Dedifferentiated amniotic fluid mesenchymal stem cell (primary cell): Measurements from ENCODE around the gene AADACL4.
"Not testable (repeated sequence)": the region's sequence is repeated elsewhere in the genome, so short reads cannot be mapped to it uniquely, and the experiment has no call there.

Experiments
- DNase-seq: peaks from one replicate; pipeline ENCODE4 v3.0.0-alpha.2; 2016; ENCODE audit errors: extremely low spot score

AADACL4 gene

DNA sequence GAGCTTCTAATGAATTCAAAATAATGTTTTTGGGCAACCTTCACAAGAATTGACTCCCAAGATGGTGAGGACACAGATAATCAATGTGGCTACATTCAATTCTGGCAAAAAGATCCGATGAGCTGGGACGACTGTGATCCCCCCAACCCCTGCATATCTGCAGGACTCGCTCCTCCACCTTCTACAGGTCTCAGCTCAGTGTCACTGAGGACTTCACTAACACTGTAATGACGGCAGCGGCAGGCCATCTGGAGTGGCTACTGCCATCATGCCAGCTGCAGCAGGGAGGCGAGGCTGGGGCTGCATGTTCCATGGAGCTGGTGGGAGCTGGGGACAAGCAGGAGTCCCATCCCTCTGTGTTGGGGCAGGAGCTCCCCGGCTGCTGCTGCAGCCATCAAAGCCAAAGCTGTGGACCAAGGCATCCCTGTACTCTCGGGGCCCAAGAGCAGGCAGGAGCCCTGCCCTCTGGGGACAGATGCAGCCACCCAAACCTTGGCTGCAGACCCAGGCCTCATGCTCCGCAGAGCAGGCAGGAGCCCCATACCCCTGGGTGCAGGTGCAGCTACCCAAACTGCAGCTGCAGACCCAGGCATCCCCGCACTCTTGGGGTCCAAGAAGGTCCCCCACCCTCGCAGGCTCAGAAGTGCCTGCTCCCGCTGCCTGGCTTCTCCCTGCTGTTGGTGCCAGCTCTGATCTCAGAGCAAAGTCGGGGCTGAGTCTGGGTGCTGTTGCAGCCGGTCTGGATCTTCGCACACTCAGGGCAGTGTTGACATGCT, 13.7 kb upstream of the AADACL4 start:
- DNase-seq = no peak

DNA sequence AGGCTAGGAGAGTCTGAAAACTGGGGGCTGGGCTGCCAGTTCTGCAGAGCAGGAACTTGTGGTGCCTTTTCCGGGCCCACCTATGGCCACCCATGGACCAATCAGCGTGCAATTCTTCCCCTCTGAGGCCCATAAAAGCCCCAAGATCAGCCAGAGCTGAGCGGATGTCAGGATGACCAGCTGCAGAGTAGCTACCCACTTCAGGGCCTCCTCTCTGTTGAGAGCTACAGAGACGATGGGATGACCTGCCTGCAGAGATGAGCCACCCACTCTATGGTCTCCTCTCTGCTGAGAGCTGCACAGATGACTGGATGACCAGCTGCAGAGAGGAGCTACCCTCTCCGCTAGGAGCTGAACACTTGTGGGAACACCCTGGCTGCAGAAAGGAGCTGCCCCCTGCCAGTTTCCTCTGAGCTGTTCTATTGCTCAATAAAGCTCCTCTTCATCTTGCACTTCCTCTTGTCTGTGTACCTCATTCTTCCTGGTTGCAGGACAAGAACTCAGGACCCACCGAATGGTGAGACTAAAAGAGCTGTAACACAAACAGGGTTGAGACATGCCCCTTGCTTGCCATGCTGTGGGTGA, 12.8 kb upstream of the AADACL4 start:
- no peak for DNase-seq

- no peak for DNase-seq
Observed at GRCh38 chr1:12631571-12631970, 12.3 kb upstream of the AADACL4 start.

DNA sequence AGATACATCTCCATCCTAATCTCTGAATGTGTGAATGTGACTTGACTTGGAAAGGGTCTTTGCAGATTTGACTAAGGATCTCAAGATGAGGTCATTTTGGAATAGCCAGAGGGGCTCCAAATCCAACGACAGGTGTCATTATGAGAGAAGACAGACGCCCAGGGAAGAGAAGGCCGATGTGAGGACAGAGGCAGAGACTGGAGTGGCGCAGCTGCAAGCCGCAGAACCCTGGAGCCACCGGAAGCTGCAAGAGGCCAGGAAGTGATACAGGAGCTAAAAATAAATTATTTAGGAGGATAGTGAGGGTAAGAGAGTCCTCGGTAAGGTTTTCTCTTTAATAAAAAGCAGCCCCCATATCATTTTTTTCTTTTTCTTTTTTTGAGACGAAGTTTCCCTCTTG, 9.7 kb upstream of the AADACL4 start:
- DNase-seq = no peak

DNA sequence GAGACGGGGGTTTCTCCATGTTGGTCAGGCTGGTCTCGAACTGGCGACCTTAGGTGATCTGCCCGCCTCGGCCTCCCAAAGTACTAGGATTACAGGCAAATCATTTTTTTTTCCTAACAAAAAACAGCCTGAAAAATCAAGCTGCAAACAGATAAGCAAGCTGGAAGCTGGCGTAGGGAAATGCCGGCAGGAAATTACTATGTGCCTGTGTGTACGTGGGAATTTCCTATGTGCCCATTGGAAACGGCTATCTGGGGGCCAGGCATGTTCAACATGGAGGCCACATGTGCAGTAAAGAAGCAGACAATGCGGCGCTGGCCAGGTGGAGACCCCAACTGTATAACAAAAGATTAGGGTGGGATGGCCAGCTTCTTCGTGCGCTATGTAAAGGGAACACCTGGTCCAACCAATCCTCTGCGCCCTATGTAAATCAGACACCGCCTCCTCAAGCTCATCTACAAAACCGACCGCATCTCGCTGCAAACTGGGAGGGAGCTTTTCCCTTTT, 9.1 kb upstream of the AADACL4 start:
- DNase-seq = no peak

- DNase-seq = no peak
Observed at GRCh38 chr1:12636098-12636950, 7.6 kb upstream of the AADACL4 start.

GRCh38 chr1:12637693-12638092, 6.2 kb upstream of the AADACL4 start:
- DNase-seq = no peak

GRCh38 chr1:12640237-12640957, 3.5 kb upstream of the AADACL4 start:
- no peak for DNase-seq

GRCh38 chr1:12640958-12641272, 3.0 kb upstream of the AADACL4 start:
- DNase-seq = no peak

DNA sequence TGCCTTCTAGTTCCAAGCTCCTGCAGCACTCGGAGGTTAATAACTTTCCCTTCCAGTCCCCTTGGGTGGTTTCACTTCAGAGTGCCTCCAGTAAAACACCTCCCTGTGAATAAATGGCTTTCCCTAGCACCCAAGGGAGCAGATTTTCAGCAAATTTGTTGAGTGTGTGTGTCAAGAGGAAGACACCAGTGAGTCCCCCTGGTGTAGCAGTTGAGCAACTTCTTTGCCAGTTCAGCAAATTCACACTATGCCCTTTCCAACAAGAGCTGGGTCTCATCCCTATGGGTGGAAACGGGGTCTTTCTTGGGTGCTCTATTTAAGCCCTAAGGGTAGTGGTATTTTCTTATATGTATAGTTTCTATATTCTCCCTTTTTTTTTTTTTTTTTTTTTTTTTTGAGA, 806 bp upstream of the AADACL4 start:
- DNase-seq = no peak

DNA sequence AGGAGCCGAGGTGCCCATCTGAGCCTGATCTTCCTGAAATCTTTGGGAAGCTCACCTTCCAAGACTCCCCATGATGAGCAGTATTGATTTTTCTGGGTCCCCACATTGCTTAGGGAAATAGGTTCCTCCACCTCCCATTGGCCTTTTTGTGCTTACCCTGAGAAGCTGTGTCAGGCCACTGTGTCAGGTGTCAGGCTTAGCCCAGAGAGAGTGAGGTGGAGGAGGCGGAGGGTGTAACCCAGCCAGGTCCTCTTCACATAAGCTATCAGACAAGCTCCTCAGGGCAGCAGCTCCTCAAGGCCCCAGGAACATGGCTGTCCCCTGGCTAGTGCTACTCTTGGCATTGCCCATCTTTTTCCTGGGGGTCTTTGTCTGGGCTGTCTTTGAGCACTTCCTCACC, 352 bp downstream of the AADACL4 start:
- no peak for DNase-seq

DNA sequence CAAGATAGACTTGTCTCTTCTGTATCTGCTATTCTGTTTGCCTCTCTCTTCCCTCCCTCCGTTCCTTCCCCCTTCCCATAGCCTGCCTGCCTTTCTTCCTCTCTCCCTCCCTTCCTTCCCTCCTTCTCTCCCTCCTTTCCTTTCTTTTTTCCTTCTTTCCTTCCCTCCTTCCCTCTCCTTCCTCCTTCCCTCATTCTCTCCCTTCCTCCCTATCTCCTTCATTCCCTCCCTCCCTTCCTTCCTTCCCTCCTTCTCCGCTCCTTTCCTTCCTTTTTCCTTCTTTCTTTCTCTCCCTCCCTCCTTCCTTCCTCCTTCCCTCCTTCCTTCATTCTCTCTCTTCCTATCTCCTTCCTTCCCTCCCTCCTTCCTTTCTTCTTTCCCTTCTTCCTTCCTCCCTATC, 944 bp downstream of the AADACL4 start:
- no peak for DNase-seq

DNA sequence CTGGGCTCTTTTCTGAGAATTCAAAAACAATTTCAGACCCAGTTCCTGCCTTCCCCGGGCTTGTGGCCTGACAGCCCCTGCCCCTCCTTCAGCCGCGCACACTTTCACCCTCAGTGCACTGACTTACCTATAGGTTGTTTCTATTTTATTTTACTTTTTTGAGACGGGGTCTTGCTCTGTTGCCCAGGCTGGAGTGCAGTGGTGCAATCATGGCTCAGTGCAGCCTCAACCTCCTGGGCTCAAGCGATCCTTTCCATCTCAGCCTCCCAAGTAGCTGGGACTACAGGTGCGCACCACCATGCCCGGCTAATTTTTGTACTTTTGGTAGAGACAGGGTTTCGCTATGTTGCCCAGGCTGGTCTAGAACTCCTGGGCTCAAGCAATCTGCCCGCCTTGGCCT, 1.5 kb downstream of the AADACL4 start:
- DNase-seq = not testable (repeated sequence)

DNA sequence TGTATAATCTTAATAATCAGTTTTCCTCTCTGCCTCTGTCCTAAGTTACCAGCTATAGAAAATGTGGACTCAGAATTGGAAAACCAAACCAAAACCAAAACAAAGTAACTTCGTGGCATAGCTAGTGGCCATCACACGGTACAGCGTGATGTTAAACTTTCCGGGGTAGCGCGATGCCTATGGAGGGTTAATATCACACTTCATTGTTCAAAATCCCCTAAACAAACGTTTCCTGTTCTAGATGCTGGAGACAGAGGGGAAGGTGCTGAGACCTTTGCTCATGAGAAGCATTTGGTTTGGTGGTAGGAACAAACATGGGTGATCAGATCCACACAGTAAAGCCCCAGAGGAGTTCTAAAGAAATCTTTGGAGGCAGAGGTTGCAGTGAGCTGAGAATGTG, 4.9 kb downstream of the AADACL4 start:
- no peak for DNase-seq

- peak; percentile 58 for DNase-seq
Observed at GRCh38 chr1:12649971-12650421, 6.1 kb downstream of the AADACL4 start.

DNA sequence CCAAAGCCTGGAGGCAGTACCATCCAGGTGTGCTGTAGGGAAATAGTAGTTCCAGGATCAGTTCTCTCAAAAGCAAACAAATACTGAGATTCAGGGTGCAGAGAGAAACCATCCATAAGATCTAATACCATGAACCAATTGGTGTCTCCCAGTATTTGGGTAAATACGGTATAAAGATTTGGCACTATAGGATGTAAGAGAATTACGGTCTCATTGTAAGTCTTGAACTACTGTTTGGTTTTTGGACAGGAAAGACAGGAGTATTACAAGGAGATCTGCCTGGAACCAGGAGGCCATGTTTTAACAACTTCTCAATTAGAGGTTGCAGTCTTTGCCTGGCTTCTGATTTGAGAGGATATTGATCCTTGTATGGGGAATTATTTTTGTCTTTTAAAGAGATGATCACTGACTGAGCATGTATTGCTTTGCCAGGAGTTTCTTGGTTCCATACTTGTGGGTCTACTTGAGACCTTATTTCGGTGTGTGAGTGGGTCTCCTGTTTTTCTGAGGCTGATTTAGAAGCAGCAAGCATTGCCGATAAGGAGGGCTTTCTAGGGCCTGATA, 10.2 kb downstream of the AADACL4 start:
- no peak for DNase-seq

GRCh38 chr1:12654657-12655056, 10.8 kb downstream of the AADACL4 start:
- DNase-seq = no peak

DNA sequence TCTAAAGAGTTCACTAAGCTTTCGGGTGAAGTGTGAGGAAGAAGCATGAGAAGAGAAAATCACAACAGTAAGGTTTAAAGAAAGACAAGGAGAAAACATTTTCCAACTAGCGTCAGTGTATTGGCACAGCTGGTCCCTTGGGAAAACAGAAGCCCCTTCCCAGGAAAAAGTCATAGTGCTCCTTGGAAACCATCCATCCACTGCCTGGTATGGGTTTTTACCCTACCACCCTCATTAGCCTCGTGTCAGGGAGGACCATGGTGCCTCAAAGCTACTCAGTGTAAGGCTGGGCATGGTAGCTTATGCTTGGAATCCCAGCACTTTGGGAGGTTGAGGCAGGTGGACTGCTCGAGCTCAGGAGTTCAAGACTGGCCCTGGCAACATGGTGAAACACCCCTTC, 12.7 kb downstream of the AADACL4 start:
- DNase-seq = no peak

DNA sequence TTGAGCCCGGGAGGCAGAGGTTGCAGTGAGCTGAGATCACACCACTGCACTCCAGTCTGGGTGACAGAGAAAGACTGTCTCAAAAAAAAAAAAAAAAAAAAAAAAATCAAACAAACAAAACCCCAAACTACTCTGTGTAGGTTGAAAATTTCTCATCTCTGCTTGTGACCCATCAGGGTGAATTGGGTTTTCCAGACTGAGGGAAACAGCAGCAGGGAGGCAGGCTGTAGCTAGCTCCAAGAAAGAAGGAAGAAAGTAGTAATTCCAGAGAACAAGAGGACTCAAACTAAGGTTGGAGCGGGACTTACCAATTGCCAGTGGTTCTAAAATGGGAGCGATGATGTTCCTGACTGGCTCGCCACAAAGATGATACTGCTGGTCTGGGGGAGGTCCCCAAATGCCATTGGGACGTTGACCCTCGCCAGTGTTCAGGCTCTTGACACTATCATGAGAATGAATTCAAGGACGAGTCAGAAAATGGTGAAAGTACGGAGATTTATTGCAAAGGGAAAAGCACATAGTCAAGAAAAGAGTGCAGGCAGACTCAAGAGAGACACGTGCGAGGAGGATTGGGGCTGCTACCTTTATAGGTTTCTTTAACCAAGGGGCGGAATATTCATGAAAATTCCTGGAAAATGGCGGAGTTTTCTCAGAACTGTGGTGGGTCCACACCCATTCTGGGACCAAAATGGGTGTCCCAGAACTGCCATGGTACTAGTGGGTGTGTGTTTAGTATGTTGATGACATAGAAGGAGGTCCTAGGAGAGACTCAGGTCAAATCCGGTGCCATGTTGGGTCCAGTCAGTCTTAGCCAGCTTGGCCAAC, 13.4 kb downstream of the AADACL4 start:
- no peak for DNase-seq

GRCh38 chr1:12657885-12658512, 14.1 kb downstream of the AADACL4 start:
- DNase-seq = not testable (repeated sequence)
